ENCODE data around the gene MSMO1. TPM values are rescaled to one million over a fixed set of nuclear protein-coding genes. Genes with fewer than 3 reads are reported as not detected.

The MSMO1 gene
- total RNA-seq, 1 donor from 2014 or later = 51.8 TPM

GRCh38 chr4:165343353-165344191, 16.1 kb downstream of the MSMO1 start:
- TF ChIP-seq, protein P1, sequence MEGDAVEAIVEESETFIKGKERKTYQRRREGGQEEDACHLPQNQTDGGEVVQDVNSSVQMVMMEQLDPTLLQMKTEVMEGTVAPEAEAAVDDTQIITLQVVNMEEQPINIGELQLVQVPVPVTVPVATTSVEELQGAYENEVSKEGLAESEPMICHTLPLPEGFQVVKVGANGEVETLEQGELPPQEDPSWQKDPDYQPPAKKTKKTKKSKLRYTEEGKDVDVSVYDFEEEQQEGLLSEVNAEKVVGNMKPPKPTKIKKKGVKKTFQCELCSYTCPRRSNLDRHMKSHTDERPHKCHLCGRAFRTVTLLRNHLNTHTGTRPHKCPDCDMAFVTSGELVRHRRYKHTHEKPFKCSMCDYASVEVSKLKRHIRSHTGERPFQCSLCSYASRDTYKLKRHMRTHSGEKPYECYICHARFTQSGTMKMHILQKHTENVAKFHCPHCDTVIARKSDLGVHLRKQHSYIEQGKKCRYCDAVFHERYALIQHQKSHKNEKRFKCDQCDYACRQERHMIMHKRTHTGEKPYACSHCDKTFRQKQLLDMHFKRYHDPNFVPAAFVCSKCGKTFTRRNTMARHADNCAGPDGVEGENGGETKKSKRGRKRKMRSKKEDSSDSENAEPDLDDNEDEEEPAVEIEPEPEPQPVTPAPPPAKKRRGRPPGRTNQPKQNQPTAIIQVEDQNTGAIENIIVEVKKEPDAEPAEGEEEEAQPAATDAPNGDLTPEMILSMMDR (IDR thresholded peaks at IDR 0.05; ENCODE audit: unreplicated experiment) = no peak
- no peaks in the 10 kb centered on the region for H3K9me3 Mint-ChIP-seq
- H3K27me3 Mint-ChIP-seq (ENCODE audit: low read depth) = no peaks in the 10 kb centered on the region
- H3K36me3 Mint-ChIP-seq = peaks cover 8% of the 10 kb centered on the region
- H3K27ac Mint-ChIP-seq = peak overlapping the region; percentile 76
- H3K4me1 Mint-ChIP-seq = no peaks in the 10 kb centered on the region
- no peak overlapping the region for H3K4me3 Mint-ChIP-seq
- DNase-seq (ENCODE audit: low spot score in 2 of 2, unreplicated experiment in 2 of 2) = no peak

DNA sequence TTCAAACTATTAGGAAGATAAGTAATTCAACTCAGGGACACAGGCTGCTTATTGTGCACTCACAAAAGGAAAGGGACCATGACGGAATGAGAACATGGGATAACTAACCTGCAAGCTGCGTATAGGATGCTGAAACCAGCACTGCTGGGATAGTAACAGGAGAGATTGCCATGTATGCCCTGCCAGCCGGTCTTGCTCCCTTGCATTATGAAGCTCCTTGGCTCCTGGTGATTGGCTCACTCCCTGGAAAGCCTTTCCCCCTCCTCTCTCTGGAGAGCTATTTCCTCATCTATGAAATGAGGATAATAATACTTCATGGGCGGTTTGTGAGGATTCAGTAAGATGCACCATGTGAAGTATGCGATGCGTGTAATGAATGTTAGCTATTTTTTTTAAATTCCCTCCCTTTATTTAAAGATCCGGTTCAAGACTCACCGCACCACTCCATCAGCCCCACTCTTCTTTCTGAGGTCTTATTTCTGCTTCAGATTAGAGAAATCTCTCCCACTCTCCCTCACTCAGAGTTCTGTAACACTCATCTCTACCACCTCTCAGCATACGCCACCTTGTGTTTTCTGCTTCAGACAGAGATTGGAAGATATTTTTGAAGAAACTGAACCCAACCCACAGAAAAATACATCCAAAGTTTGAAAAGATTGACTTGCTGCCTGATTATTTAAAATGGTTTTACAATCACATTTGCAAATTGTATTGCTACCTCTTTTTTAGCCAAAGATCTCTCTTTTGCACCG, 18.4 kb downstream of the MSMO1 start:
- H3K27me3 Mint-ChIP-seq (ENCODE audit: low read depth) = no peaks in the 10 kb centered on the region
- TF ChIP-seq, protein P1 (IDR thresholded peaks at IDR 0.05; ENCODE audit: unreplicated experiment) = no peak
- H3K27ac Mint-ChIP-seq = no peak overlapping the region
- peaks cover 3% of the 10 kb centered on the region for H3K36me3 Mint-ChIP-seq
- no peak overlapping the region for H3K4me3 Mint-ChIP-seq
- H3K4me1 Mint-ChIP-seq = no peaks in the 10 kb centered on the region
- no peaks in the 10 kb centered on the region for H3K9me3 Mint-ChIP-seq
- DNase-seq (ENCODE audit: low spot score in 2 of 2, unreplicated experiment in 2 of 2) = no peak

DNA sequence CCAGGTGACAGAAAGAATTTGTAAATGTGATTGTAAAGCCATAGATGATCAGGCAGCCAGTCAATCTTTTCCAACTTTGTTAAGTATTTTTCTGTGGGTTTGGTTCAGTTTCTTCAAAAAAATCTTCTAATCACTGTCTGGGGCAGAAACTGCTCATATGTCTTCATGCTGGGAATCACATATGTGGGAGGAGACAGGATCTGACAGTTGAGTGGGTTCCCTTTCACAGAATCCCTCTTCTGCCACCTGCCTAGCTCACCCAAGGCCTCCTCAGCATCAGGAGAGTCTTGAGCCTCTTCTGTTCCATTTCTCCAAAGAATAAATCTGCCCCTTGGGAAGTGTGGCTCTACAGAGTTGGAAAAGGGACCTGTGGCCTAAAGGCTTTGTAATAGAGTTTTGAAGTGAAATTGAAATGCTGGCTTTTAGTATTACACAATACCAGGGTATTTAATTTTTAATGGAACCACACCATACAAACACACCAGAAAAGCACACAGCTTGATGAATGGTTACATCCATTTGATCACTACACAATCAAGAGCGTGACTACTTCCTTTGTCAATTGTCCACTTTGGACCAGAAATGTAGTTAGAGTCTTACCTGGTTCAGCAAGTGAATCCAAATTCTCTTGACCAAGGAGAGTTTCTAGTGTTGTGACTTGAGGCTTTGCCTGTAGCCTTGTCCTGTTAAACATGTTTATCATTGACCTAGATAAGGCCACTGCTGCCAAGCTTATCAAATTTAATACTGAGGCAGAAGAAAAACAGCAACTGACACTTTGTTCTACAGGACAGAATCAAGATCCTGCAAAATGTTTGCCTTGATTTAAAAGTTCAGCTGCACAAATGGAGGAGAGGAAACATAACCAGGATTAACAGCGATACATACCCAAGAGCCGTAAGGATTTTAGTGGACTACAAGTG, 20.4 kb downstream of the MSMO1 start:
- no peaks in the 10 kb centered on the region for H3K36me3 Mint-ChIP-seq
- H3K27me3 Mint-ChIP-seq (ENCODE audit: low read depth) = no peaks in the 10 kb centered on the region
- no peaks in the 10 kb centered on the region for H3K4me1 Mint-ChIP-seq
- no peak overlapping the region for H3K4me3 Mint-ChIP-seq
- H3K27ac Mint-ChIP-seq = no peak overlapping the region
- no peak for DNase-seq (ENCODE audit: low spot score in 2 of 2, unreplicated experiment in 2 of 2)
- peaks cover 4% of the 10 kb centered on the region for H3K9me3 Mint-ChIP-seq
- TF ChIP-seq, protein P1 (IDR thresholded peaks at IDR 0.05; ENCODE audit: unreplicated experiment) = no peak

GRCh38 chr4:165351359-165352130, 24.1 kb downstream of the MSMO1 start:
- DNase-seq (ENCODE audit: low spot score in 2 of 2, unreplicated experiment in 2 of 2) = no peak
- Mint-ChIP-seq H3K4me3 (no peak overlapping the region), H3K27me3 (ENCODE audit: low read depth) (no peaks in the 10 kb centered on the region), H3K36me3 (no peaks in the 10 kb centered on the region), H3K9me3 (peaks cover 5% of the 10 kb centered on the region), H3K4me1 (no peaks in the 10 kb centered on the region), H3K27ac (no peak overlapping the region)
- TF ChIP-seq, protein P1 (IDR thresholded peaks at IDR 0.05; ENCODE audit: unreplicated experiment) = no peak

GRCh38 chr4:165355900-165356300, 28.4 kb downstream of the MSMO1 start:
- peaks cover 5% of the 10 kb centered on the region for H3K9me3 Mint-ChIP-seq
- peaks cover 5% of the 10 kb centered on the region for H3K4me1 Mint-ChIP-seq
- no peaks in the 10 kb centered on the region for H3K27me3 Mint-ChIP-seq (ENCODE audit: low read depth)
- no peak overlapping the region for H3K4me3 Mint-ChIP-seq
- H3K27ac Mint-ChIP-seq = no peak overlapping the region
- no peaks in the 10 kb centered on the region for H3K36me3 Mint-ChIP-seq
- TF ChIP-seq, protein P1 (IDR thresholded peaks at IDR 0.05; ENCODE audit: unreplicated experiment) = no peak
- no peak for DNase-seq (ENCODE audit: low spot score in 2 of 2, unreplicated experiment in 2 of 2)
